HEK293T (cell line): ENCODE measurements around the gene SH2D3C.

Experiments
- ELF4 ChIP-seq: fragments of 450-650 bp; IDR thresholded peaks from 2 replicates; pipeline ENCODE4 v1.6.1; 2017; ENCODE audit warnings: antibody characterized with exemption
- FOXM1 ChIP-seq: fragments of 450-650 bp; IDR thresholded peaks from 2 replicates; pipeline ENCODE4 v1.6.1; 2017; ENCODE audit warnings: mild to moderate bottlenecking, borderline replicate concordance

DNA sequence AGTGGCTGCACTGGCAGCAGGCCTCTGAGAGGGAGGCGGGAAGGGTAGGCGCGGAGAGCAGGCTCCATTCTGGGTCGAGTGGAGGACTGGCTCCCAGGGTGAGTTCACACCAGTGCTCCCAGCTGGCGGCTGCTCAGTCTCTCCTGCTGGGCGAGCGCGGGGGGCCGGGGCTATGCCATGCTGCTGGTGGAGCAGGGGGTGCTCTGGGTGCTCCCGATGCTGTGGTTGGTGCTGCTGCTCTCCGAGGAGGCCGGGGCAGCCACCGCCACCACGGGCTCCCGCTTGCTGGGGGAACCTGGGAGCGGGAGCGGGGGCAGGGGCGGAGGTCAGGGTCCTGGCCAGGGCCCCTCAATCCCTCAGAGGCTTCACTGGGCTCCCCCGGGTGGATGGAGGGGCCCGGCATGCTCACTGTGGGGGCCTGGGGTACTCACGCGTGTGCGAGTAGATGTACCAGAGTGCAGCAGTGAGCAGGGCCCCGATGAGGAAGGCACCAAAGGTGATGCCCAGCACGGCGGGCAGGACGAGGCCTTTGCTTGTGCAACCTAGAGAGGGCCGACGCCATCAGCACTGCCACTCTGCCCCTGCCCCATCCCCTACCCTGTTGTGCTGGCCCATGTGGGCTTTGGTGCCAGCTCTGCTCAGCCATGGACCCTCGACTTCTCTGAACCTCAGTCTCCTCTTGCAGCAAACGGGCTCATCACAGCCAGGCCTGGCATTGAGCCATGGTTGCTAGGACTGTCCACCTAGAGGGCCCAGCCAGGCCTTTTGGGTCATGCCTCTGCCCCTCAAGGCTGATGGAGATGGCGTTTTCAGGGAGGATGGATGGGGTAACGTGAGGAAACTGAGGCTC lies 37.3 kb upstream of the SH2D3C start:
- TF ChIP-seq ELF4 (no peak), FOXM1 (no peak)
